Measurements from ENCODE around the gene THTPA. TPM values are rescaled to one million over a fixed set of nuclear protein-coding genes. Genes with fewer than 3 reads are reported as not detected.
A peak's percentile ranks its signal among the peaks of the same experiment; 100 is the strongest.

THTPA gene
- total and polyA plus RNA-seq, 9 of the 15 experiments (the other 6 are each of a cell fraction or from before 2014, with no cell fraction given): 2.4 to 8.7 (median 5.2) TPM

- TF ChIP-seq ID3 (CRISPR knock-in tag; IDR thresholded peaks at IDR 0.05) (no peak), ID3 (tag; IDR thresholded peaks at IDR 0.05) (0 out of 2 replicates have a peak, but pooled peaks have one; percentile 28), FOXJ2 (tag; IDR thresholded peaks at IDR 0.05) (peak; percentile 88), U2AF1 (optimal IDR thresholded peaks at IDR 0.05; ENCODE audit: low read depth, low read length) (no peak), CHCHD3 (CRISPR knock-in tag; IDR thresholded peaks at IDR 0.05) (no peak), RBM14 (IDR thresholded peaks at IDR 0.05; ENCODE audit: borderline replicate concordance, insufficient read depth, low read depth, low read length) (no peak), DACH1 (IDR thresholded peaks at IDR 0.05; ENCODE audit: partially characterized antibody) (no peak), MAZ (CRISPR knock-in tag; conservative IDR thresholded peaks at IDR 0.05 in 1 of 2, IDR thresholded peaks at IDR 0.05 in 1 of 2) (peak; percentile 69 to 70), CHAMP1 (IDR thresholded peaks at IDR 0.05) (no peak), CAMTA2 (CRISPR knock-in tag; conservative IDR thresholded peaks at IDR 0.05) (no peak), BMI1 (IDR thresholded peaks at IDR 0.05; ENCODE audit: low read length) (peak; percentile 78), RFX1 (IDR thresholded peaks at IDR 0.05) (peak; percentile 97), RBBP5 (IDR thresholded peaks at IDR 0.05; ENCODE audit: borderline replicate concordance, insufficient read depth, low read length, poor library complexity, severe bottlenecking) (peak; percentile 65), POLR2H (tag; IDR thresholded peaks at IDR 0.05; ENCODE audit: low read depth) (no peak)
Measured at GRCh38 chr14:23555882-23556699, at the start of gene THTPA (continued).
